H1 (cell line): Measurements from ENCODE around the gene ARCN1. TPM values are rescaled to one million over a fixed set of nuclear protein-coding genes. Genes with fewer than 3 reads are reported as not detected.
"Not testable (repeated sequence)": the region's sequence is repeated elsewhere in the genome, so short reads cannot be mapped to it uniquely, and the experiment has no call there.

Experiments
- CTCF ChIA-PET: fragments of 300-600 bp; sonication (Branson Sonifier 250); formaldehyde crosslinking; loops from one replicate; lab custom pipeline; 2021; ENCODE audit not compliant: partially characterized antibody; lab: Charles Lee
- POLR2A ChIA-PET: fragments of 300-600 bp; sonication (Branson Sonifier 250); formaldehyde crosslinking; loops from one replicate; lab custom pipeline; 2021; ENCODE audit warnings: inconsistent platforms; ENCODE audit not compliant: partially characterized antibody; lab: Charles Lee
- DNase-seq, 2 experiments: peaks; one replicate each; pipeline versions ENCODE4 v3.0.0 to v3.0.0-alpha.2; 2010 to 2022; ENCODE audit warnings: low spot score in 2 of 2, low read depth in 1 of 2, mixed read lengths in 1 of 2
- FAIRE-seq: peaks from 2 replicates; lab custom pipeline; 2011; peaks lifted over from hg19 to GRCh38; lab: Jason Lieb, UNC
- H2AFZ ChIP-seq: 2 replicates; pipeline ENCODE4 v1.8.1; 2012; ENCODE audit warnings: low read length, inconsistent platforms
- H2AK5ac ChIP-seq: 2 replicates; pipeline ENCODE4 v1.6.1; 2013; ENCODE audit warnings: low read depth, low read length
- H2BK120ac ChIP-seq: replicated peaks from 2 replicates; pipeline ENCODE3; 2013; ENCODE audit warnings: low read depth, low read length, inconsistent platforms
- H2BK12ac ChIP-seq: 2 replicates; pipeline ENCODE4 v1.6.1; 2013; ENCODE audit warnings: low read depth, low read length
- H2BK15ac ChIP-seq: 2 replicates; pipeline ENCODE4 v1.6.1; 2013; ENCODE audit warnings: low read length
- H2BK20ac ChIP-seq: 2 replicates; pipeline ENCODE4 v1.6.1; 2013; ENCODE audit warnings: low read length
- H2BK5ac ChIP-seq: 2 replicates; pipeline ENCODE4 v1.6.1; 2013; ENCODE audit warnings: low read depth, low read length
- H3K14ac ChIP-seq: 2 replicates; pipeline ENCODE4 v1.6.1; 2013; ENCODE audit warnings: inconsistent platforms; ENCODE audit not compliant: insufficient read length
- H3K18ac ChIP-seq: 2 replicates; pipeline ENCODE4 v1.6.1; 2013; ENCODE audit warnings: low read length; ENCODE audit errors: extremely low read depth
- H3K23ac ChIP-seq: 2 replicates; pipeline ENCODE4 v1.6.1; 2013; ENCODE audit warnings: inconsistent platforms; ENCODE audit not compliant: insufficient read length
- H3K23me2 ChIP-seq: 2 replicates; pipeline ENCODE4 v1.6.1; 2013; ENCODE audit warnings: low read depth, low read length
- H3K27ac ChIP-seq: 2 replicates; pipeline ENCODE4 v1.6.1; 2011; ENCODE audit warnings: low read depth, low read length, inconsistent platforms
- H3K27me3 ChIP-seq, 4 experiments: replicated peaks in 1 of 4; 1 replicate in 1 of 4; 2 replicates in 3 of 4; pipeline versions ENCODE4 v1.6.1 to v1.8.1; 2011 to 2013; ENCODE audit warnings: low read length in 3 of 4, mild to moderate bottlenecking in 3 of 4, inconsistent platforms in 2 of 4, mixed read lengths in 2 of 4, moderate library complexity in 1 of 4; ENCODE audit not compliant: control insufficient read depth in 3 of 4, insufficient read depth in 3 of 4; ENCODE audit errors: extremely low read depth in 1 of 4
- H3K36me3 ChIP-seq, 4 experiments: 2 replicates each; pipeline versions ENCODE4 v1.6.1 to v1.8.1; 2011 to 2013; ENCODE audit warnings: mild to moderate bottlenecking in 4 of 4, low read length in 3 of 4, moderate library complexity in 2 of 4, control low read depth in 1 of 4, inconsistent platforms in 1 of 4; ENCODE audit not compliant: insufficient read depth in 4 of 4, control insufficient read depth in 2 of 4
- H3K4ac ChIP-seq: replicated peaks from 2 replicates; pipeline ENCODE3; 2013; ENCODE audit warnings: low read length, low read depth, mixed read lengths, inconsistent platforms; ENCODE audit not compliant: insufficient read length
- H3K4me1 ChIP-seq, 4 experiments: replicated peaks in 1 of 4; 1 replicate in 1 of 4; 2 replicates in 3 of 4; pipeline versions ENCODE4 v1.6.1 to v1.8.1; 2011 to 2013; ENCODE audit warnings: low read length in 3 of 4, inconsistent platforms in 2 of 4, mixed read lengths in 1 of 4; ENCODE audit not compliant: insufficient read depth in 4 of 4, control insufficient read depth in 3 of 4
- H3K4me2 ChIP-seq, 2 experiments: 2 replicates each; pipeline versions ENCODE4 v1.6.1 to v1.8.1; 2011 to 2013; ENCODE audit warnings: low read depth in 2 of 2, low read length in 2 of 2, control low read depth in 1 of 2, inconsistent platforms in 1 of 2, mild to moderate bottlenecking in 1 of 2; ENCODE audit not compliant: insufficient read depth in 1 of 2
- H3K4me3 ChIP-seq, 4 experiments: fragments of 200-600, 300-600 bp in 1 of 4; sonication (generic), shearing (Covaris generic), sonication (Bioruptor Twin) in 1 of 4; 2 replicates each; pipeline versions ENCODE4 v1.5.1 to v1.8.1; 2011 to 2016; ENCODE audit warnings: low read length in 4 of 4, low read depth in 3 of 4, control low read depth in 2 of 4, inconsistent platforms in 2 of 4, mild to moderate bottlenecking in 2 of 4, mixed read lengths in 1 of 4, moderate library complexity in 1 of 4; ENCODE audit not compliant: insufficient read depth in 2 of 4; ENCODE audit errors: extremely low read depth in 1 of 4
- H3K56ac ChIP-seq: replicated peaks from 2 replicates; pipeline ENCODE3; 2013; ENCODE audit warnings: low read depth, mild to moderate bottlenecking, mixed read lengths, low read length, inconsistent platforms; ENCODE audit not compliant: insufficient read length
- H3K79me1 ChIP-seq: 2 replicates; pipeline ENCODE4 v1.6.1; 2013; ENCODE audit warnings: low read depth, low read length, control low read depth
- H3K79me2 ChIP-seq, 2 experiments: 2 replicates each; pipeline versions ENCODE4 v1.6.1 to v1.8.1; 2012 to 2013; ENCODE audit warnings: low read length in 2 of 2, mild to moderate bottlenecking in 2 of 2, inconsistent platforms in 1 of 2; ENCODE audit not compliant: insufficient read depth in 2 of 2, control insufficient read depth in 1 of 2
- H3K9ac ChIP-seq, 4 experiments: replicated peaks in 1 of 4; 1 replicate in 1 of 4; 2 replicates in 3 of 4; pipeline versions ENCODE4 v1.6.1 to v1.8.1; 2011 to 2013; ENCODE audit warnings: low read depth in 3 of 4, low read length in 3 of 4, control low read depth in 2 of 4, mild to moderate bottlenecking in 2 of 4, moderate library complexity in 2 of 4, inconsistent platforms in 1 of 4; ENCODE audit errors: extremely low read depth in 1 of 4
- H3K9me3 ChIP-seq, 2 experiments: 2 replicates each; pipeline versions ENCODE4 v1.6.1 to v1.8.1; 2012 to 2013; ENCODE audit warnings: mild to moderate bottlenecking in 2 of 2, moderate library complexity in 2 of 2, control low read depth in 1 of 2, inconsistent platforms in 1 of 2, low read depth in 1 of 2, low read length in 1 of 2, mixed read lengths in 1 of 2; ENCODE audit not compliant: insufficient read depth in 2 of 2
- H4K20me1 ChIP-seq, 2 experiments: replicated peaks in 1 of 2; 2 replicates each; pipeline versions ENCODE3 to v1.8.1; 2011 to 2013; ENCODE audit warnings: inconsistent platforms in 2 of 2, low read length in 2 of 2, mild to moderate bottlenecking in 1 of 2; ENCODE audit not compliant: insufficient read depth in 2 of 2, control insufficient read depth in 1 of 2
- H4K5ac ChIP-seq: 2 replicates; pipeline ENCODE4 v1.6.1; 2013; ENCODE audit warnings: low read length, low read depth, mixed read lengths, inconsistent platforms; ENCODE audit not compliant: insufficient read length
- H4K8ac ChIP-seq: 2 replicates; pipeline ENCODE4 v1.8.0; 2013; ENCODE audit warnings: mild to moderate bottlenecking, moderate library complexity, low read length, inconsistent platforms; ENCODE audit not compliant: insufficient read depth; ENCODE audit errors: extremely low read depth
- H4K91ac ChIP-seq: replicated peaks from 2 replicates; pipeline ENCODE3; 2013; ENCODE audit warnings: low read length, mixed read lengths, inconsistent platforms; ENCODE audit not compliant: insufficient read length
- RAD21 ChIP-seq, 2 experiments: IDR thresholded peaks in 1 of 2; conservative IDR thresholded peaks in 1 of 2; 2 replicates each; pipeline ENCODE4 v1.6.1; 2011; ENCODE audit warnings: low read depth in 2 of 2, low read length in 2 of 2, improper control_type of control experiment in 1 of 2, inconsistent platforms in 1 of 2, mild to moderate bottlenecking in 1 of 2, moderate library complexity in 1 of 2
- WGBS, 2 experiments: shearing (Covaris generic) in 1 of 2; methylation state at CpG; one replicate each; pipeline versions ENCODE4 v1.1.6 to v1.1.7; 2013 to 2015; ENCODE audit warnings: low lambda C conversion rate in 2 of 2, mixed read lengths in 2 of 2, inconsistent platforms in 1 of 2, low coverage in 1 of 2, missing lambda C conversion rate in 1 of 2; ENCODE audit not compliant: insufficient replicate concordance in 2 of 2, insufficient coverage in 1 of 2, insufficient read length in 1 of 2; ENCODE audit errors: extremely low coverage in 1 of 2, missing lambda C conversion rate in 1 of 2; 5-methylcytosine and 5-hydroxymethylcytosine counted together
- polyA plus RNA-seq, 7 experiments: library from polyadenylated mRNA; depleted of rRNA in 3 of 7; stranded (reverse) in 5 of 7; unstranded in 2 of 7; fragments of >200 nt in 5 of 7; fragments of 200-250 nt in 2 of 7; gene quantifications; 1 replicate in 5 of 7; 2 replicates in 1 of 7; 4 replicates in 1 of 7; pipeline versions ENCODE4 v1.2.1 to v1.2.3, GENCODE V29; 2011 to 2013; ENCODE audit warnings: missing spikeins in 2 of 7, mixed read lengths in 2 of 7
- total RNA-seq: library from RNA; stranded (reverse); fragmentation: NEBNext Ultra II Directional; extraction: Animal tissue kit (Norgen Biotek cat#: 25700); gene quantifications from 2 replicates; pipeline ENCODE4 v1.2.1, GENCODE V29; 2021
- TF ChIP-seq, protein P1 (sequence below), 3 experiments: IDR thresholded peaks; 1 replicate in 2 of 3; 2 replicates in 1 of 3; pipeline versions ENCODE4 v1.5.1 to v1.6.1; 2011; ENCODE audit warnings: low read length in 3 of 3, mild to moderate bottlenecking in 3 of 3, inconsistent platforms in 2 of 3, low read depth in 1 of 3, moderate library complexity in 1 of 3; ENCODE audit not compliant: insufficient read depth in 1 of 3; ENCODE audit errors: control extremely low read depth in 1 of 3

ARCN1 gene
- total and polyA plus RNA-seq, 2 of the 8 experiments (the other 6 are each of a cell fraction or from before 2014, with no cell fraction given) = 132 to 146 TPM

DNA sequence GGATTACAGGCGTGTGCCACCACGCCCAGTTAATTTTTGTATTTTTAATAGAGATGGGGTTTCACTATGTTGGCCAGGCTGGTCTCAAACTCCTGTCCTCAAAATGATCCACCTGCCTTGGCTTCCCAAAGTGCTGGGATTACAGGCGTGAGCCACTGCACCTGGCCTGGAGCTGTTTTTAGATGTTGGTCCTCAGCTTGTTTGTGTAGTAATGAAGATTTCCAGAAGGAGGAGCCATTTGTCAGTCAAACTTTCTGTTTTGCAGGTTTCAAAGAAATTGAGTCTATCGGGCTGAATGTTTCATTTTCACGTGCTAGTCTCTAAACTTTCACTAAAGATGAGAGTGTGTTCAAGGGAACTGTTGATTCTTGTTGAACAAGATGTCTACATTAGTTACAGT is 22.8 kb downstream of the ARCN1 start:
- not testable (repeated sequence) for H4K20me1 ChIP-seq, H2BK120ac ChIP-seq, H2BK5ac ChIP-seq, H2BK15ac ChIP-seq, H2AK5ac ChIP-seq, H3K27me3 ChIP-seq, H3K9me3 ChIP-seq, H4K8ac ChIP-seq, FAIRE-seq, H3K23me2 ChIP-seq, H3K18ac ChIP-seq, H3K4ac ChIP-seq, DNase-seq, H3K9ac ChIP-seq, H3K4me3 ChIP-seq, H3K4me2 ChIP-seq, H2BK12ac ChIP-seq, H4K5ac ChIP-seq, H3K79me2 ChIP-seq, H3K4me1 ChIP-seq, H3K23ac ChIP-seq, H2BK20ac ChIP-seq, H3K56ac ChIP-seq, H3K14ac ChIP-seq, H4K91ac ChIP-seq, H3K27ac ChIP-seq, H2AFZ ChIP-seq, H3K79me1 ChIP-seq
- H3K36me3 ChIP-seq = peaks cover 16 to 62% (median 47%) of the 10 kb centered on the region in 4 experiments
- TF ChIP-seq, protein P1, sequence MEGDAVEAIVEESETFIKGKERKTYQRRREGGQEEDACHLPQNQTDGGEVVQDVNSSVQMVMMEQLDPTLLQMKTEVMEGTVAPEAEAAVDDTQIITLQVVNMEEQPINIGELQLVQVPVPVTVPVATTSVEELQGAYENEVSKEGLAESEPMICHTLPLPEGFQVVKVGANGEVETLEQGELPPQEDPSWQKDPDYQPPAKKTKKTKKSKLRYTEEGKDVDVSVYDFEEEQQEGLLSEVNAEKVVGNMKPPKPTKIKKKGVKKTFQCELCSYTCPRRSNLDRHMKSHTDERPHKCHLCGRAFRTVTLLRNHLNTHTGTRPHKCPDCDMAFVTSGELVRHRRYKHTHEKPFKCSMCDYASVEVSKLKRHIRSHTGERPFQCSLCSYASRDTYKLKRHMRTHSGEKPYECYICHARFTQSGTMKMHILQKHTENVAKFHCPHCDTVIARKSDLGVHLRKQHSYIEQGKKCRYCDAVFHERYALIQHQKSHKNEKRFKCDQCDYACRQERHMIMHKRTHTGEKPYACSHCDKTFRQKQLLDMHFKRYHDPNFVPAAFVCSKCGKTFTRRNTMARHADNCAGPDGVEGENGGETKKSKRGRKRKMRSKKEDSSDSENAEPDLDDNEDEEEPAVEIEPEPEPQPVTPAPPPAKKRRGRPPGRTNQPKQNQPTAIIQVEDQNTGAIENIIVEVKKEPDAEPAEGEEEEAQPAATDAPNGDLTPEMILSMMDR (IDR thresholded peaks at IDR 0.05; ENCODE audit: control extremely low read depth in 1 of 3, insufficient read depth in 1 of 3, low read depth in 1 of 3, low read length in 3 of 3) = peak in 2 of 3 experiments; percentile 61 to 65; a peak in 3 of 4 replicates
- peak; percentile 72 to 80 for TF ChIP-seq RAD21 (IDR thresholded peaks at IDR 0.05 in 1 of 2, conservative IDR thresholded peaks at IDR 0.05 in 1 of 2; ENCODE audit: low read depth in 2 of 2, low read length in 2 of 2)
- CTCF ChIA-PET = interaction anchor here (0.8 to 25.3 kb wide), 17 partner anchors 12 to 102 kb away, joined by 3 to 435 read pairs (median 4); partner anchors contain the start of genes ARCN1 and PHLDB1
- POLR2A ChIA-PET = interaction anchor here (1.0 to 3.3 kb wide), 6 partner anchors 10 to 236 kb away, joined by 3 to 11 read pairs (median 6); partner anchors contain the start of gene UBE4A
- WGBS, 2 experiments = 86% methylated on average over 5 of the region's 5 CpGs; no CpG with 5 or more reads in 1 of the 2 experiments
